PC-3 (cell line): ENCODE data around the gene CNN3. TPM values are rescaled to one million over a fixed set of nuclear protein-coding genes. Genes with fewer than 3 reads are reported as not detected.
A peak's percentile ranks its signal among the peaks of the same experiment; 100 is the strongest.

Experiments
- ATAC-seq: fragments of 200-7000 bp; cut with Tn5 transposase; 2 replicates; pipeline ENCODE4 v1.9.1; 2020; ENCODE audit warnings: mild to moderate bottlenecking, moderate library complexity
- BruUV-seq: library from RNA; stranded (reverse); fragments of 400-500 nt; replicated peaks from 2 replicates; lab custom pipeline; 2021; lab: Mats Ljungman, UMichigan
- CTCF ChIA-PET: fragments of 300-600 bp; sonication (Branson Sonifier 250); formaldehyde crosslinking; loops from one replicate; lab custom pipeline; 2022; ENCODE audit warnings: antibody characterized with exemption; lab: Charles Lee
- POLR2A ChIA-PET: fragments of 300-600 bp; sonication (Branson Sonifier 250); formaldehyde crosslinking; loops from one replicate; lab custom pipeline; 2022; ENCODE audit warnings: antibody characterized with exemption; ENCODE audit not compliant: unreplicated experiment; lab: Charles Lee
- DNase-seq: peaks from one replicate; pipeline ENCODE4 v3.0.0-alpha.2; 2015
- H2AFZ ChIP-seq: fragments of 300-600 bp; sonication (generic); 2 replicates; pipeline ENCODE4 v1.6.0; 2016; ENCODE audit warnings: antibody characterized with exemption, low read length
- H3F3A ChIP-seq: fragments of 300-600 bp; sonication (generic); one replicate; pipeline ENCODE4 v1.6.0; 2017; ENCODE audit warnings: antibody characterized with exemption, low read length, control low read depth, mild to moderate bottlenecking; ENCODE audit not compliant: unreplicated experiment
- H3K27ac ChIP-seq: fragments of 300-600 bp; sonication (generic); 2 replicates; pipeline ENCODE4 v1.5.1; 2016; ENCODE audit warnings: mild to moderate bottlenecking, low read length
- H3K27me3 ChIP-seq: fragments of 300-600 bp; sonication (generic); 2 replicates; pipeline ENCODE4 v1.6.1; 2016; ENCODE audit warnings: low read length, mixed read lengths
- H3K36me3 ChIP-seq: fragments of 300-600 bp; sonication (generic); 2 replicates; pipeline ENCODE4 v1.6.1; 2016; ENCODE audit warnings: low read depth, mixed run types, low read length, mixed read lengths
- H3K4me1 ChIP-seq: fragments of 300-600 bp; sonication (generic); 2 replicates; pipeline ENCODE4 v1.5.1; 2016; ENCODE audit warnings: low read length; ENCODE audit not compliant: insufficient read depth
- H3K4me2 ChIP-seq: fragments of 300-600 bp; sonication (generic); 2 replicates; pipeline ENCODE4 v1.6.0; 2016; ENCODE audit warnings: low read length
- H3K4me3 ChIP-seq: fragments of 300-600 bp; sonication (generic); 2 replicates; pipeline ENCODE4 v1.5.1; 2016; ENCODE audit warnings: mild to moderate bottlenecking, low read length, mixed read lengths
- H3K79me2 ChIP-seq: fragments of 300-600 bp; sonication (generic); 2 replicates; pipeline ENCODE4 v1.6.1; 2017; ENCODE audit warnings: low read length, mixed read lengths
- H3K9ac ChIP-seq: fragments of 300-600 bp; sonication (generic); 2 replicates; pipeline ENCODE4 v1.6.0; 2016; ENCODE audit warnings: mild to moderate bottlenecking, low read length
- H3K9me2 ChIP-seq: fragments of 300-600 bp; sonication (generic); replicated peaks from 2 replicates; pipeline ENCODE4 v1.6.1; 2016; ENCODE audit warnings: mixed run types, low read length, mixed read lengths
- H3K9me3 ChIP-seq: fragments of 300-600 bp; sonication (generic); 2 replicates; pipeline ENCODE4 v1.6.1; 2016; ENCODE audit warnings: low read length, mixed read lengths
- H4K20me1 ChIP-seq: fragments of 300-600 bp; sonication (generic); 2 replicates; pipeline ENCODE4 v1.6.1; 2016; ENCODE audit warnings: low read length, mixed read lengths
- EZH2 ChIP-seq: fragments of 300-600 bp; sonication (generic); IDR thresholded peaks from one replicate; pipeline ENCODE4 v1.6.1; 2017; ENCODE audit warnings: antibody characterized with exemption, mild to moderate bottlenecking, low read length; ENCODE audit not compliant: unreplicated experiment
- EZH2phosphoT487 ChIP-seq: fragments of 300-600 bp; sonication (generic); IDR thresholded peaks from 2 replicates; pipeline ENCODE4 v1.6.1; 2018; ENCODE audit warnings: mild to moderate bottlenecking, antibody characterized with exemption, low read length, borderline replicate concordance
- intact Hi-C: fragments of 100-400 bp; cut with micrococcal nuclease; formaldehyde crosslinking; loops from 2 replicates; pipeline ENCODE4 v1.9.0; 2023
- total RNA-seq: library from RNA; depleted of rRNA; stranded (reverse); fragments of >200 nt; gene quantifications from 2 replicates; pipeline ENCODE4 v1.2.3, GENCODE V29; 2014
- TF ChIP-seq, protein P1 (sequence below): fragments of 300-600 bp; sonication (generic); conservative IDR thresholded peaks from 2 replicates; pipeline ENCODE4 v1.5.1; 2017; ENCODE audit warnings: antibody characterized with exemption, low read depth, mild to moderate bottlenecking, low read length

Gene CNN3
- total RNA-seq, 1 experiment from 2014 or later: 323 TPM

DNA sequence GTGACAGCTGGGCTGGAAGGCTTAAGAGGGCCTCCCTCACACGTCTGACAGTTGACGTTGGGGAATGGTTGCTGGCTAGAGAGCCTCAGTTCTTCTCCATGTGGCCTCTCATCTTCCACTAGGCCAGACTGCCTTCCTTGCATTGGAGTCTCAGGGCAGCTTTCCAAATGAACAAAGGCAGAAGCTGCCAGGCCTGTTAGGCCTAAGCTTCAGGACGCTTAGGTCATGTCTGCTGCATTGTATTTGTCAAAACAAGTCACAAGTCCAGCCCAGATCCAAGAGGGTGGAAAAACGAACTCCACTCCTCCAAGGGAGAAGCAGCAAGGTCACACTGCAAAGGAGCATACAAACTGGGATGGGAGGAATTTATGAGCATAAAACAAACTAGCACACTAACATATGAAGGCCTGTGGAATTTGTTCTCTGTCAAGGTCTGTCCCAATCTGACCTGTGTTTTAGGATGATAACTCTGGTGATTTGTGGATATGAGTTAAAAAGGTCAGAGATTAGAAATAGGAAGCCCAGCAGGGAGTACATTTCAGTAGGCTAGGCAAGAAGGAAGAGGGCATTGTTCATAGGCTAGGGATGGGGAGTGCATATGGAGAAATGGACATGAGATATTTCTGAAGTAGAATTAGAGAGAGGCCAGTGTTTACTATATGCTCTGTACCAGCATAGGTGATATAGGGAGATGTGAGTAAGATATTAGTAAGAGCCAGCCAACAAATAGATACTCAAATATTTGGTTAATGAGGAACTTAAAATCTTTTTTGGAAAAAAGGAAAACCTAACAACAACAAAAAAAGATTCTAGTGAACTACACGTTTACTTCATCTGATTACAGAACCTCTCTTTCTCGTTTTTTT, 29.1 kb upstream of the CNN3 start:
- H3K4me2 ChIP-seq: peak overlapping the region; percentile 6
- DNase-seq (peak; percentile 56), ATAC-seq (peak; percentile 74)
- 0 out of 2 replicates have a peak overlapping the region, but pooled peaks have one; percentile 11 for H3K9ac ChIP-seq
- no peaks in the 10 kb centered on the region for H3K79me2 ChIP-seq
- H3K4me1 ChIP-seq: peaks cover 29% of the 10 kb centered on the region
- no peaks in the 10 kb centered on the region for H3K9me2 ChIP-seq
- BruUV-seq: no TSS peak
- H3K36me3 ChIP-seq: no peaks in the 10 kb centered on the region
- H3K27me3 ChIP-seq: no peaks in the 10 kb centered on the region
- H3K27ac ChIP-seq: peak overlapping the region; percentile 69
- TF ChIP-seq EZH2phosphoT487: no peak
- POLR2A ChIA-PET: no interaction called here
- no peaks in the 10 kb centered on the region for H4K20me1 ChIP-seq
- CTCF ChIA-PET: no interaction called here
- no peaks in the 10 kb centered on the region for H3K9me3 ChIP-seq
- H3F3A ChIP-seq: no peaks in the 10 kb centered on the region
- peak overlapping the region; percentile 8 for H2AFZ ChIP-seq
- no peak overlapping the region for H3K4me3 ChIP-seq
- intact Hi-C loops: no loop called here

DNA sequence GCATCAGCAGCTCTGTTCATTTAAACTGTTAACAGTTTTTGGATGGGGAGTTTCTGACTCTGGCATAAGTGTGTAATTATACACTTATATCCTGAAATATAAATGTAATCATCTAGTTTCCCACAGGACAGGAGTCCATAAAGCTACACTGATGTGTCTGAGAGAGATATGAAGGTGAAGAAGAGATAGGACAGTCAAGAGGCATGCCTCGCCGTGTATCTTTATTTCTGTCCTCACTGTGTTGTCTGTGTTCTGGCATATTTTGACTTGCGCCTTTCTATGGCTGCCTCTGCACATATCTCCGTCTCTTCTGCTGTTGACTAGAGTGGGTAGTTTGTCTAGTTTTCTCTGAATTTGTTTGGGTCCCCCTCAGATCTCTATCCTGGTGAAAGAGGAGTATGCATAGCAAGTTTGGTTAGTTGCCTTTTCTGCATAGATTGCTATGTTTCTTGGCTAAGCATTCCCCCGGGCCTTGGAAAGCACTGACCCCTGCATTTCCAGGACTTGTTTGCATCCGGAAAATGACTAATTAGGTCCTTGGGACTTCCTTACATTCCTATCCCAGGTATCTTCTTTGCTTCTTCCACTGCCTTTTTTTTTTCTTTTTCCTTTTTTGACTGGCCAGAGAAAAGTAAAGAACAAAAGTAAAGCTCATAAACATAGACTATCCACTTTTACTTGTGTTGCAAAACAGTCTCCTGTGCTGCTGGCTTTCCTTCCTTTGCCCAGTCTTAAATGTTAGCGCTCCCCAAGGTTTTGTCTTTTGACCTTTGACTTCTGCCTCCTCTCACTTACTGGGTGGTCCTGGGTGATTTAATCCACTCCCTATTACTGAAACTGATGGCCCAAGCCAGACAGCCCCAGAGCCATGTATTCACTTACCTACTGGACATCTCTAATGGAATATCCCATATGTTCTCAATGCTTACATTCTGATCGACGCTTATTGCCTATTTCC, 27.6 kb upstream of the CNN3 start:
- peak; percentile 27 for ATAC-seq
- POLR2A ChIA-PET: no interaction called here
- peak overlapping the region; percentile 31 for H3K27ac ChIP-seq

DNA sequence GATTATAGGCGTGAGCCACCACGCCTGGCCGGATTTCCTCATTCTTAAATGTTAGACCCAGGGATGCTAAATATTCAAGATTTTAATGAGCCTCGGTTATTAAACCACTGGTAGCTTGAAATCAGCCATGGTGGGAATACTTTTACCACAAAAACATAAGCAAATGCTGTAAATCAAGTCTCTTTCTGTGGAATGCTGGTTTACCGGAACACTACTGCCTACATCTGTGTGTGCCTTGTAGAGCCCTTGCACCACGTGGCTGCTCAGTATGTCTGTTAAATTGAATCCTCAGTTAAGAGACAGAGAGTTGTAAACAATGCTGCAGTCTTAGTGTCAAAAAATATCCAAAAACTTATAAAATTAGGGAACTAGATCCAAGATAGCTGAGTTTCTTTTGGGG, 26.8 kb upstream of the CNN3 start:
- CTCF ChIA-PET: no interaction called here
- Histone ChIP-seq H3K79me2 (no peaks in the 10 kb centered on the region), H3K36me3 (no peaks in the 10 kb centered on the region), H3K4me3 (no peak overlapping the region), H3K4me1 (peaks cover 45% of the 10 kb centered on the region), H2AFZ (peak overlapping the region; percentile 11; the same call in 1 of the 2 replicates), H3K27ac (no peak overlapping the region), H4K20me1 (no peaks in the 10 kb centered on the region), H3K27me3 (no peaks in the 10 kb centered on the region), H3K9me2 (no peaks in the 10 kb centered on the region), H3K4me2 (no peak overlapping the region), H3K9ac (no peak overlapping the region), H3F3A (no peaks in the 10 kb centered on the region), H3K9me3 (no peaks in the 10 kb centered on the region)
- intact Hi-C loops: no loop called here
- POLR2A ChIA-PET: no interaction called here
- ATAC-seq: no peak
- DNase-seq: no peak
- no TSS peak for BruUV-seq
- TF ChIP-seq EZH2 (no peak), EZH2phosphoT487 (no peak)
- TF ChIP-seq, protein P1, sequence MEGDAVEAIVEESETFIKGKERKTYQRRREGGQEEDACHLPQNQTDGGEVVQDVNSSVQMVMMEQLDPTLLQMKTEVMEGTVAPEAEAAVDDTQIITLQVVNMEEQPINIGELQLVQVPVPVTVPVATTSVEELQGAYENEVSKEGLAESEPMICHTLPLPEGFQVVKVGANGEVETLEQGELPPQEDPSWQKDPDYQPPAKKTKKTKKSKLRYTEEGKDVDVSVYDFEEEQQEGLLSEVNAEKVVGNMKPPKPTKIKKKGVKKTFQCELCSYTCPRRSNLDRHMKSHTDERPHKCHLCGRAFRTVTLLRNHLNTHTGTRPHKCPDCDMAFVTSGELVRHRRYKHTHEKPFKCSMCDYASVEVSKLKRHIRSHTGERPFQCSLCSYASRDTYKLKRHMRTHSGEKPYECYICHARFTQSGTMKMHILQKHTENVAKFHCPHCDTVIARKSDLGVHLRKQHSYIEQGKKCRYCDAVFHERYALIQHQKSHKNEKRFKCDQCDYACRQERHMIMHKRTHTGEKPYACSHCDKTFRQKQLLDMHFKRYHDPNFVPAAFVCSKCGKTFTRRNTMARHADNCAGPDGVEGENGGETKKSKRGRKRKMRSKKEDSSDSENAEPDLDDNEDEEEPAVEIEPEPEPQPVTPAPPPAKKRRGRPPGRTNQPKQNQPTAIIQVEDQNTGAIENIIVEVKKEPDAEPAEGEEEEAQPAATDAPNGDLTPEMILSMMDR: no peak

More for the DNA sequence above, 27.6 kb upstream of the CNN3 start:
- CTCF ChIA-PET: no interaction called here
- Histone ChIP-seq H3F3A (no peaks in the 10 kb centered on the region), H3K27me3 (no peaks in the 10 kb centered on the region), H2AFZ (peak overlapping the region; percentile 11; the same call in 1 of the 2 replicates), H3K9me3 (no peaks in the 10 kb centered on the region), H3K9ac (no peak overlapping the region), H3K4me1 (peaks cover 42% of the 10 kb centered on the region), H4K20me1 (no peaks in the 10 kb centered on the region), H3K4me3 (no peak overlapping the region), H3K4me2 (peak overlapping the region; percentile 5; the same call in 1 of the 2 replicates), H3K9me2 (no peaks in the 10 kb centered on the region), H3K36me3 (no peaks in the 10 kb centered on the region), H3K79me2 (no peaks in the 10 kb centered on the region)
- TF ChIP-seq EZH2: no peak
- TF ChIP-seq, protein P1: no peak
- intact Hi-C loops: no loop called here
- DNase-seq: peak; percentile 65
- BruUV-seq: no TSS peak
